ENCODE measurements around the gene RS1.

RS1 gene

DNA sequence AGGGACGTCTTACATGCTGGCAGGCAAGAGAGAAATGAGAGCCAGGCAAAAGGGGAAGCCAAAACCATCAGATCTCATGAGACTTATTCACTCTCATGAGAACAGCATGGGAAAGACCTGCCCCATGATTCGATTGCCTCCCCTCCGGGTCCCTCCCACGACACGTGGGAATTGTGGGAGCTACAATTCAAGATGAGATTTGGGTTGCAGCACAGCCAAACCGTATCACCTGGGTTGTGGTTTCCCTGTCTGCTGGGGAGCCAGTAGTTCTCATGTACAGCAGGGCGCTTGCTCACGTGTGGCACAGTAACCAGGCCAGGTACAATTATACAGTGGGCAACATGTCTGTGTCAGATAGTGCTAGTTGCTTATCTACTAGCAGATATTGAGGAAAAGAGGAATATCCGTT, 11.1 kb upstream of the RS1 start:
- TF ChIP-seq, protein P1, sequence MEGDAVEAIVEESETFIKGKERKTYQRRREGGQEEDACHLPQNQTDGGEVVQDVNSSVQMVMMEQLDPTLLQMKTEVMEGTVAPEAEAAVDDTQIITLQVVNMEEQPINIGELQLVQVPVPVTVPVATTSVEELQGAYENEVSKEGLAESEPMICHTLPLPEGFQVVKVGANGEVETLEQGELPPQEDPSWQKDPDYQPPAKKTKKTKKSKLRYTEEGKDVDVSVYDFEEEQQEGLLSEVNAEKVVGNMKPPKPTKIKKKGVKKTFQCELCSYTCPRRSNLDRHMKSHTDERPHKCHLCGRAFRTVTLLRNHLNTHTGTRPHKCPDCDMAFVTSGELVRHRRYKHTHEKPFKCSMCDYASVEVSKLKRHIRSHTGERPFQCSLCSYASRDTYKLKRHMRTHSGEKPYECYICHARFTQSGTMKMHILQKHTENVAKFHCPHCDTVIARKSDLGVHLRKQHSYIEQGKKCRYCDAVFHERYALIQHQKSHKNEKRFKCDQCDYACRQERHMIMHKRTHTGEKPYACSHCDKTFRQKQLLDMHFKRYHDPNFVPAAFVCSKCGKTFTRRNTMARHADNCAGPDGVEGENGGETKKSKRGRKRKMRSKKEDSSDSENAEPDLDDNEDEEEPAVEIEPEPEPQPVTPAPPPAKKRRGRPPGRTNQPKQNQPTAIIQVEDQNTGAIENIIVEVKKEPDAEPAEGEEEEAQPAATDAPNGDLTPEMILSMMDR (IDR thresholded peaks at IDR 0.05; ENCODE audit: control insufficient read depth, extremely low read depth, insufficient read depth) = no peak
- no peak for DNase-seq (ENCODE audit: low read depth)
- no peak overlapping the region for H3K4me3 ChIP-seq (ENCODE audit: low read depth, low read length)

DNA sequence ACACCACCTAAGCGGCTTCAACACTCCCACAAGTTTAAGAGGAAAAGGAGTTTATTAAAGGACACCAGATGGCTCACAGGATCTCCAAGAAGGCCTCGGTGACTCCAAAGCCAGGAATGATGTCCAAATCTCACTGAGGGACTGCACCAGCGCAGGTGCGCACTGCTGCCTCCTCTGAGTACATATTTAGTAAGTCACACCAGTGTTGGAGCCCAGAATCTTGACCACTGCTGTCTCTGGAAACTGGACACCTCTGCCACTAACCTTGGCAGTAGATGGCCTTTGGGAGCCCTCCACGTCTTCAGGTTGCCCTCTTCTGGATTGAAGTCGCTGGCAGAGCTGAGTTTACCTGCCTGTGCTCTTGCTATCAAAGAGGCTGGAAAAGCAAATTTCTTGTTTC, 10.1 kb upstream of the RS1 start:
- TF ChIP-seq, protein P1 (IDR thresholded peaks at IDR 0.05; ENCODE audit: control insufficient read depth, extremely low read depth, insufficient read depth) = no peak

DNA sequence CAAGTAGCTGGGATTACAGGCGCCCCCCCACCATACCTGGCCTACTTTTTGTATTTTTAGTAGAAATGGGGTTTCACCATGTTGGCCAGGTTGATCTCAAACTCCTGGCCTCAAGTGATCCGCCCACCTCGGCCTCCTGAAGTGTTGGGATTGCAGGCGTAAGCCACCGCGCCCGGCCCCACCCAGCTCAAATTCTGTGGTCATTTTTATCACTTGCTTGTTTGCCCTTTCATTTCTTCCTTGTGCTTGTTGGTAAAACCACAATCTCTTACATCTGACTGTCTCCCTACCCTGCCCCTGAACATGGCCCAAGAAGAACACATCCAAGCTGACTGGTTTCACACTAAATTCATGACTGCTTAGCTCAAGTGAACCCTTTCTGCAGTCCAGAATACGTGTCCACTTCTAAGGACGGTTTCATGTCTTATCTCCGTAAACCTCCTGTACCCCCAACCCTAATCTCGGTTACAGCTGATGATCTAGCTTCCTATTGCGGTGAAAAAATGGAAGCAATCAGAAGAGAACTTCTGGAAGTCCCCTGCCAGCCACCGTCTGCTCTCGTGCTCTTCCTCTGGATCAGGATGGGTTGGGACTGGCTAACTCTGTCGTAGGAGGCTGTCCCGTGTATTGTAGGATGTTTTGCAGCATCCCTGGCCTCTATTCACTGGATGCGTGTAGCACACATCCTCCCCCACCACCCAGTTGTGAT, 5.4 kb upstream of the RS1 start:
- H3K4me3 ChIP-seq (ENCODE audit: low read depth, low read length) = no peak overlapping the region
- no peak for DNase-seq (ENCODE audit: low read depth)
- TF ChIP-seq, protein P1 (IDR thresholded peaks at IDR 0.05; ENCODE audit: control insufficient read depth, extremely low read depth, insufficient read depth) = no peak

More for the DNA sequence above, 10.1 kb upstream of the RS1 start:
- no peak for DNase-seq (ENCODE audit: low read depth)
- no peak overlapping the region for H3K4me3 ChIP-seq (ENCODE audit: low read depth, low read length)

DNA sequence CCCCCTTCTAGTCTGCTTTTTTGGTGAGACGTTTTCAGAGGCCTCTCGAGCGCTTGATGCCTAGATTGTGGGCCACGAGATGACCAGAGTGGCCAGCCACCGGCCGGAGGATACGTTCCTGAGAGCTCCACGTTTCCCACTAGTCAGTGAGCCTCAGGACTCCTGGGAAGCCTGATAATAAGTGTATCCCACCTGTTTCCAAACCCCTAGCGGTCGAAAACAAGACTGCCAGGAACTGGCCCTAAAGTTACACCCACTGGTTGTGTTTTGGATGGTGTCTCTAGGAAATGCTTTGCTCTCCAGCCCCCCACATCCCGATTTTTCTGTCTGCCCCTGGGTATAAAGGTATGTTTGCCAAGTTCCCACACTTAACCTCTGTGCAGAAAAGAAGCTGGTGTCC, 4.6 kb upstream of the RS1 start:
- no peak for DNase-seq (ENCODE audit: low read depth)
- TF ChIP-seq, protein P1 (IDR thresholded peaks at IDR 0.05; ENCODE audit: control insufficient read depth, extremely low read depth, insufficient read depth) = no peak
- no peak overlapping the region for H3K4me3 ChIP-seq (ENCODE audit: low read depth, low read length)

DNA sequence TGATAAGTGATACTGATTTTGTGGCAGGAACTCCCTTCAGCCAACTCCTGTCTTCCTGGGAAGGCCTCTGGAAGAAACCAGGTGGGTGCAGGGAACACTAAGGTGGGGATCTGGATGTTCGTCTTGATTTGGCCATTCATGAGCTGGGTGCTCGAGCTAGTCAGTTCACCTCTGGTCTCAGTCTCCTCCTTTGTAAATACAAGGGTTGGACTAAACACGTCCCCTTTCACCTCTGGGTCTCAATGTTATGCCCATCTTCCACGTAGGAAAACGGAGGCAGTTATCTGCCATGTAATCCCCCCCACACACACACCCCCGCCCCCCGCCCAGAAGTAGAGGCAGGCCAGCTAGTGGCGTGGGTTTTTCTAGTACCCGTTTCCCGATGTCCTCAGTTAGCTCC, 4.1 kb upstream of the RS1 start:
- no peak overlapping the region for H3K4me3 ChIP-seq (ENCODE audit: low read depth, low read length)
- DNase-seq (ENCODE audit: low read depth) = no peak
- TF ChIP-seq, protein P1 (IDR thresholded peaks at IDR 0.05; ENCODE audit: control insufficient read depth, extremely low read depth, insufficient read depth) = no peak

DNA sequence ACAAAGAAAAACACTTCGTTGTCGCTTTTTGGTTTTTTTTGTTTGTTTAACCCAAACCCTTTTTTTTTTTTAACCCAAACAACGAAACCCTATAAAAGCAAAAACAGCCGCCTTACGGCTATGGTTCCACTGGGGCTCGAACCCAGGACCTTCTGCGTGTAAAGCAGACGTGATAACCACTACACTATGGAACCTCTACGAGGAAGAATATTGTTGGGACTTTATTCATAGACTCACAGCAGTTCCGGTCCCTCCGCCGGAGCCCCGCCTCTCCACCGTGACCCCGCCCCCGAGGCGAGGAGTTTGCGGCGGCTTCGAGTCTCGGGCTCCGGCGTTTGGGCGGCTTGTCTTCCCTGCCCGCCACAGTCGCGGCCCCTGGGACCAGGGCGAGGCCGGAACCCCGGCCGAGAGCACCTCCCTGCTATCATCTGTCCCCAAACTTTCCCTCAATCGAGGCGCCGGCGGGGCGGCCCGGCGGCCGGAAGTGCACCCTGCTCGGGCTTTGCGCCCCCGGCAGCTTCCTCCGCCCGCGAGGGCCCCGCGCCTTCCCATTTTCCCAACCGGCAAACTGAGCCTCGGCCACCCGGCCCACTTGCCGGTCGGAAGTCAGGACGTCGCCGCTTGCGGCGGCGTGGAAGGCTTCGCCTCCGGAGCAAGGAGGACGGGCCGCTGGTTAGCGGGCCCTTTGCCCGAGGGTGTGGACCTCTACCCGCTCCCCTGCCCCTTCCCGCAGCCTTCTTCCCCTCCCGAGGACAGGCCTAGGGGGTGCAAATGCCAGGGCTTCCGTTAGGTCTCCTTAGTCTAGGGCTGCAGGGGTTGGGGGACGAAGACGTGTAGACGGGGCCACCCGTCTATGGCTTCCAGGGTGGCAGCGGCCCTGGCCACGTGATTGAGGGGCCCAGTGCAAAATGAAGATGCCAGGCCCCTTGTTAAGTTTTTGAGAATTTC, 3.2 kb upstream of the RS1 start:
- DNase-seq (ENCODE audit: low read depth) = peak; percentile 18
- H3K4me3 ChIP-seq (ENCODE audit: low read depth, low read length) = peak overlapping the region; percentile 51
- TF ChIP-seq, protein P1 (IDR thresholded peaks at IDR 0.05; ENCODE audit: control insufficient read depth, extremely low read depth, insufficient read depth) = no peak

Measured in LNCaP clone FGC (cell line).